Adrenal gland (tissue), 12 donors: Measurements from ENCODE around the gene SGMS1. TPM values are rescaled to one million over a fixed set of nuclear protein-coding genes. Genes with fewer than 3 reads are reported as not detected.

ENCODE experiments used
- DNase-seq, 7 donors: peaks; one replicate each; pipeline ENCODE4 v3.0.0-alpha.2; 2019 to 2020
- H3K27ac ChIP-seq, 5 donors: fragments of 200-600 bp; sonication (generic) in 4 of 5; 1 replicate in 3 of 5; 2 replicates in 2 of 5; pipeline versions ENCODE4 v1.5.1 to v1.8.0; 2016 to 2020; ENCODE audit warnings: mild to moderate bottlenecking in 1 of 5
- H3K27me3 ChIP-seq: fragments of 200-600 bp; 2 replicates; pipeline ENCODE4 v1.8.0; 2021
- H3K36me3 ChIP-seq, 2 donors: fragments of 200-600 bp; replicated peaks in 1 of 2; 1 replicate in 1 of 2; 2 replicates in 1 of 2; pipeline versions ENCODE4 v1.5.1 to v1.8.0; 2018 to 2022
- H3K4me1 ChIP-seq, 2 donors: fragments of 200-600 bp; replicated peaks in 1 of 2; 1 replicate in 1 of 2; 2 replicates in 1 of 2; pipeline versions ENCODE4 v1.5.1 to v1.8.0; 2018 to 2021
- H3K4me3 ChIP-seq, 4 donors: fragments of 200-600 bp; sonication (generic) in 3 of 4; one replicate each; pipeline ENCODE4 v1.5.1; 2016 to 2018
- H3K9me3 ChIP-seq, 3 donors: fragments of 200-600 bp; sonication (generic) in 1 of 3; replicated peaks in 1 of 3; 1 replicate in 2 of 3; 2 replicates in 1 of 3; pipeline versions ENCODE4 v1.5.1 to v1.8.0; 2016 to 2021
- POLR2A ChIP-seq, 2 donors: fragments of 450-650 bp; IDR thresholded peaks; one replicate each; pipeline ENCODE4 v1.6.1; 2017; ENCODE audit warnings: antibody characterized with exemption in 2 of 2, mild to moderate bottlenecking in 2 of 2, moderate library complexity in 1 of 2
- WGBS, 4 donors: extraction: QIAGEN DNeasy Blood & Tissue Kit in 2 of 4; methylation state at CpG; one replicate each; pipeline versions ENCODE4 v1.1.5 to v1.1.7; 2013 to 2017; 5-methylcytosine and 5-hydroxymethylcytosine counted together
- intact Hi-C, 2 donors: fragments of 100-400 bp; cut with DNase I; formaldehyde crosslinking; loops; one replicate each; pipeline versions ENCODE4 v1.14.1 to v1.15.0; 2022 to 2023
- polyA plus RNA-seq, 3 donors: library from polyadenylated mRNA; stranded (reverse); fragments of 200-250 nt in 2 of 3; fragments of 350-450 nt in 1 of 3; fragmentation: Illumina TruSeq in 1 of 3; extraction: RNeasy Lipid Tissue Mini Kit (QIAGEN cat#74804) in 1 of 3; gene quantifications; one replicate each; pipeline ENCODE4 v1.2.3, GENCODE V29; 2013 to 2014
- total RNA-seq, 9 donors: library from RNA; depleted of rRNA in 4 of 9; stranded (reverse); fragments of >200 nt in 4 of 9; fragments of 120-200 nt in 1 of 9; fragmentation: NEBNext Ultra II Directional in 1 of 9; extraction: Animal tissue kit (Norgen Biotek cat#: 25700) in 1 of 9; gene quantifications; one replicate each; pipeline versions ENCODE4 v1.1.0 to v1.2.4, GENCODE V29; 2013 to 2023
- TF ChIP-seq, protein P1 (sequence below), 6 experiments: fragments of 450-650 bp in 4 of 6; fragments of 200-600 bp in 2 of 6; sonication (generic) in 1 of 6; IDR thresholded peaks; 1 replicate in 5 of 6; 2 replicates in 1 of 6; pipeline versions ENCODE4 v1.5.1 to v1.8.0; 2016 to 2021; ENCODE audit warnings: antibody characterized with exemption in 6 of 6, mild to moderate bottlenecking in 2 of 6, moderate library complexity in 1 of 6
- donor health status: healthy with polysubstance abuse.
- donor health status: Bipolar disorder and iron deficiency.
- donor health status: DM: yes; HTN: yes; CAD: no.
- donor health status: DM: no; HTN: no; CAD: no.
- donor health status: DM: no; HTN: no; CAD: no.
- donor health status: DM: yes; HTN: yes; CAD: no.

SGMS1 gene
- total and polyA plus RNA-seq, 12 donors = 9.1 to 152 (median 62.2) TPM

- Histone ChIP-seq H3K27ac (no peak overlapping the region), H3K36me3 (no peaks in the 10 kb centered on the region), H3K27me3 (no peaks in the 10 kb centered on the region), H3K9me3 (no peaks in the 10 kb centered on the region), H3K4me3 (no peak overlapping the region), H3K4me1 (peaks cover 3 to 52% of the 10 kb centered on the region in 2 donors)
- intact Hi-C loops = no loop called here
- no peak for DNase-seq
- 84 to 95% (median 94%) methylated on average over 3 of the region's 3 CpGs for WGBS, 4 donors
- TF ChIP-seq, protein P1, sequence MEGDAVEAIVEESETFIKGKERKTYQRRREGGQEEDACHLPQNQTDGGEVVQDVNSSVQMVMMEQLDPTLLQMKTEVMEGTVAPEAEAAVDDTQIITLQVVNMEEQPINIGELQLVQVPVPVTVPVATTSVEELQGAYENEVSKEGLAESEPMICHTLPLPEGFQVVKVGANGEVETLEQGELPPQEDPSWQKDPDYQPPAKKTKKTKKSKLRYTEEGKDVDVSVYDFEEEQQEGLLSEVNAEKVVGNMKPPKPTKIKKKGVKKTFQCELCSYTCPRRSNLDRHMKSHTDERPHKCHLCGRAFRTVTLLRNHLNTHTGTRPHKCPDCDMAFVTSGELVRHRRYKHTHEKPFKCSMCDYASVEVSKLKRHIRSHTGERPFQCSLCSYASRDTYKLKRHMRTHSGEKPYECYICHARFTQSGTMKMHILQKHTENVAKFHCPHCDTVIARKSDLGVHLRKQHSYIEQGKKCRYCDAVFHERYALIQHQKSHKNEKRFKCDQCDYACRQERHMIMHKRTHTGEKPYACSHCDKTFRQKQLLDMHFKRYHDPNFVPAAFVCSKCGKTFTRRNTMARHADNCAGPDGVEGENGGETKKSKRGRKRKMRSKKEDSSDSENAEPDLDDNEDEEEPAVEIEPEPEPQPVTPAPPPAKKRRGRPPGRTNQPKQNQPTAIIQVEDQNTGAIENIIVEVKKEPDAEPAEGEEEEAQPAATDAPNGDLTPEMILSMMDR (IDR thresholded peaks at IDR 0.05) = no peak
- no peak for TF ChIP-seq POLR2A (IDR thresholded peaks at IDR 0.05)
These were observed 208.5 kb downstream of the SGMS1 start for GRCh38 chr10:50415292-50415691.

DNA sequence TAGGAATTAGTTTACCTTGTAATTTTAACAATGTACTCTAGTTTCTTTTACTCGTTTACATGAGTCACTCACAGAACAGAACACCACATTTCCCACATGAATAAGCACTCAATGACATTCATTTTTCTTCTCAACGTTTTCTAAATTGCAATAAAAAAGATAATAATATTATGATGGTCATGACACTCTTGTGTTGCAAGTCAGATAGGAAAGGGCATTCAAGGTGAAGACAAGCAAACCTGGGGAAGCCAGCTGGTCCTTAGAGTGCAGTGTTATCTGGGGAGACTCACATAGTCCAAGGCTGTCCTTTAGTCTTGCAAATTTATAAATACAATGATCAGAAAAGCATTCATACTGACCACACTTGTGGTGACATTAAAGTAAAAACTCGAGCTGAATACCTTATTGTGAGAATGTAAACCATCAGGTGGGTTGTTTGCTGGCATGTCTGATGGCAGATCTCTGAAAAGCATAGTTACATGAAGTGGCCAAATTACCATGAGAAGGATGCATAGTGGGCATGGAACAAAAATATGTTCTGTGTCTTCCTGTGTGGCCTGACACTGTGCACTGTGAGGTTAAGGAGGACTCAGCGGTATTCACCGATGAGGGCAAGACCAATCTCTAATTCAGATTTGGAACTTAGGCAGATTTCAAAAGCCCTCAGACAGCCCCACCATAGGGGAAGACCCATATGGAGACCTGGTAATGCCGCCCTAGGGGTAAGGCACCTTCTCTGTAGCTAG lies 213.5 kb downstream of the SGMS1 start:
- Histone ChIP-seq H3K36me3 (no peaks in the 10 kb centered on the region), H3K9me3 (no peaks in the 10 kb centered on the region), H3K4me1 (peaks cover 13 to 30% of the 10 kb centered on the region in 2 donors), H3K4me3 (no peak overlapping the region), H3K27me3 (no peaks in the 10 kb centered on the region), H3K27ac (peak overlapping the region in 3 of 5 donors; percentile 20 to 41 (median 29))
- intact Hi-C loops = no loop called here
- 59 to 66% (median 64%) methylated on average over 6 of the region's 6 CpGs for WGBS, 4 donors
- TF ChIP-seq POLR2A (IDR thresholded peaks at IDR 0.05) = no peak
- TF ChIP-seq, protein P1 (IDR thresholded peaks at IDR 0.05) = no peak
- DNase-seq = peak in 1 of 7 donors; percentile 15

DNA sequence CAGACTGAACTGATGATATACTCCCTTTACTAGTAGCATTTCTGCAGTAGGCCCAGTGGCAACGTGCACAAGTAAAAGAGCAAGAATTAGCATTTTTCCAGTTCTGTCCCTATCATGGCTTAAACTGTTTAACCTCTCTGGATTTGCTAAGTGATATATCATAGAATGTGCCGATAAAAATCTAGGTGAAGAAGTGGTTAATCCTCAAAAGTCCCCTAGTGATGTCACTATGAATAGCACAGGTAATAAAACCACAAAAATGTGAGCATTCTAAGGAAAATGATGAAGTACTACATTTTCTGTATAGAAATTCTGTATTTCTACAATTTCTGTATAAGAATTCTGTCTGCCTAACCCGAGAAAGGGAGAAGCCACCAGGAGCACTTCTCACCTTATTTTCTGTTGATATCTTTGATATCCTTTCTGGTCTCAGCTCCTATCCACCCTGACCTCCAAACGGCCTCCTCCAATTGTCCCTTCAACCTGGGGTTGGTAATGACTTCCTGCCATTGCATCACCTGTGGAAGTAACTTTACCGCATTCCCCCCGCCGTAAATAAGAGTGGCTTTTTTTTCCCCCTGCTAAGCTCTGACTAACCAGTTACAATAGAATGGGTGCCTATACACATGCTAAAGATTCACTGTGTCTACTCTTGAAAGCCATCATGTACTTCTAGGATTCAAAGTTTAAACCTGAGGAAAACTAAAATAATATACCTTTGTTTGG lies 216.5 kb downstream of the SGMS1 start:
- TF ChIP-seq, protein P1 (IDR thresholded peaks at IDR 0.05) = no peak
- no peak for TF ChIP-seq POLR2A (IDR thresholded peaks at IDR 0.05)
- 91 to 94% (median 94%) methylated on average over 7 of the region's 7 CpGs for WGBS, 4 donors
- H3K27ac ChIP-seq = no peak overlapping the region
- peaks cover 15 to 21% of the 10 kb centered on the region in 2 donors for H3K4me1 ChIP-seq
- no peak overlapping the region for H3K4me3 ChIP-seq
- intact Hi-C loops = no loop called here
- no peaks in the 10 kb centered on the region for H3K36me3 ChIP-seq
- H3K9me3 ChIP-seq = no peaks in the 10 kb centered on the region
- no peaks in the 10 kb centered on the region for H3K27me3 ChIP-seq
- no peak for DNase-seq

DNA sequence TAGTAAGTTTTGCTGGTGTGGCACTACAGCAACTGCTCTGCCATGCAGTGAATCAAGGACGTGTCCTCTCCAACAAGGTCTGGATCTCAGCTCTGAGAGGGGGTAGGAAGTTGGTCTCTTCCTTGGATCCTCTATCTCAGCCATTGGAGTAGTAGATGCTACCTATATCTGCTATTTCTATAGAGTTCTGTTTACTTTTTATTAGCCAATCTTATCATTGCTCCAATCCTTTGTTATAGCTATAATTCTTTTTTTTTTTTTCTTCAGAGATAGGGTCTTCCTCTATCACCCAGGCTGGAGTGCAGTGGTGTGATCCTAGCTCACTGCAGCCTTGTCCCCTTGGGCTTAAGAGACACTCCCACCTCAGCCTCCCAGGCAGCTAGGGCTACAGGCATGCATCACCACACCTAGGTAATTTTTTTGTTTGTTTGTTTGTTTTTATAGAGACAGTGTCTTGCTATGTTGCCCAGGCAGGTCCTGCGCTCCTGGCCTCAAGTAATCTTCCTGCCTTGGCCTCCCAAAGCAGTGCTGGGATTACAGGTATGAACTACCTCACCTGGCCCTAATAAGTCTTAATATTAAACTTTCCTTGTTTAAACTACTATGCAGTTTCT lies 217.2 kb downstream of the SGMS1 start:
- Histone ChIP-seq H3K36me3 (no peaks in the 10 kb centered on the region), H3K27me3 (no peaks in the 10 kb centered on the region), H3K4me3 (no peak overlapping the region), H3K27ac (no peak overlapping the region), H3K9me3 (no peaks in the 10 kb centered on the region), H3K4me1 (peaks cover 17 to 21% of the 10 kb centered on the region in 2 donors)
- intact Hi-C loops = no loop called here
- TF ChIP-seq, protein P1 (IDR thresholded peaks at IDR 0.05) = no peak
- no peak for TF ChIP-seq POLR2A (IDR thresholded peaks at IDR 0.05)
- 95 to 100% (median 98%) methylated on average over 2 of the region's 2 CpGs for WGBS, 4 donors
- DNase-seq = no peak
